Activated CD8-positive, alpha-beta memory T cell treated with anti-CD3 and anti-CD28 coated beads for 1 hour (primary cell): ENCODE data around the gene LCN15.
"Not testable (repeated sequence)": the region's sequence is repeated elsewhere in the genome, so short reads cannot be mapped to it uniquely, and the experiment has no call there.

Experiments
- DNase-seq, 2 donors: peaks; one replicate each; pipeline ENCODE4 v3.0.0-alpha.2; 2020; ENCODE audit warnings: low read depth in 1 of 2; ENCODE audit errors: extremely low read depth in 1 of 2

Gene LCN15

GRCh38 chr9:136723362-136723976, 40.8 kb downstream of the LCN15 start:
- no peak for DNase-seq

GRCh38 chr9:136722969-136723356, 41.4 kb downstream of the LCN15 start:
- DNase-seq, result no peak

- no peak for DNase-seq
These were observed 42.0 kb downstream of the LCN15 start for GRCh38 chr9:136722093-136722968.

GRCh38 chr9:136721339-136722092, 42.8 kb downstream of the LCN15 start:
- no peak for DNase-seq

- DNase-seq, result no peak
These were observed 43.4 kb downstream of the LCN15 start for GRCh38 chr9:136720898-136721338.

GRCh38 chr9:136720251-136720897, 43.9 kb downstream of the LCN15 start:
- DNase-seq, result no peak

GRCh38 chr9:136719195-136719880, 45.0 kb downstream of the LCN15 start:
- DNase-seq, result no peak

GRCh38 chr9:136718345-136719194, 45.7 kb downstream of the LCN15 start:
- no peak for DNase-seq

- no peak for DNase-seq
These were observed 46.9 kb downstream of the LCN15 start for GRCh38 chr9:136717399-136717798.

- no peak for DNase-seq
These were observed 49.4 kb downstream of the LCN15 start for GRCh38 chr9:136714893-136715274.

GRCh38 chr9:136714096-136714892, 50.0 kb downstream of the LCN15 start:
- no peak for DNase-seq

GRCh38 chr9:136713550-136713949, 50.8 kb downstream of the LCN15 start:
- DNase-seq, result no peak

- no peak for DNase-seq
These were observed 51.4 kb downstream of the LCN15 start for GRCh38 chr9:136712690-136713544.

- DNase-seq, result no peak
These were observed 52.3 kb downstream of the LCN15 start, which contains the start of gene DIPK1B for GRCh38 chr9:136711751-136712689. Gene DIPK1B, plus strand, starts transcription at chr9:136712572. Its CDS starts 94 bp downstream, at chr9:136712666.

- not testable (repeated sequence) for DNase-seq
These were observed 53.1 kb downstream of the LCN15 start for GRCh38 chr9:136711219-136711648.

GRCh38 chr9:136710543-136710942, 53.8 kb downstream of the LCN15 start:
- no peak for DNase-seq
